HFFc6 (cell line): ENCODE results near the gene IFITM1. TPM values are rescaled to one million over a fixed set of nuclear protein-coding genes. Genes with fewer than 3 reads are reported as not detected.
"Not testable (repeated sequence)": the region's sequence is repeated elsewhere in the genome, so short reads cannot be mapped to it uniquely, and the experiment has no call there.

Source experiments
- DNase-seq: peaks from one replicate; pipeline ENCODE4 v3.0.0-alpha.2; 2018
- H3K27ac Mint-ChIP-seq: 2 replicates; pipeline ENCODE4 v1.8.0; 2020; ENCODE audit warnings: mild to moderate bottlenecking, mixed read lengths
- H3K27me3 Mint-ChIP-seq: 2 replicates; pipeline ENCODE4 v1.8.0; 2021; ENCODE audit warnings: mild to moderate bottlenecking, moderate library complexity, mixed read lengths; ENCODE audit not compliant: insufficient read depth
- H3K36me3 Mint-ChIP-seq: 2 replicates; pipeline ENCODE4 v1.8.0; 2021; ENCODE audit warnings: low read depth, mixed read lengths
- H3K4me1 Mint-ChIP-seq: 2 replicates; pipeline ENCODE4 v1.8.0; 2020; ENCODE audit warnings: low read depth, mixed read lengths
- H3K4me3 Mint-ChIP-seq: 2 replicates; pipeline ENCODE4 v1.8.0; 2020; ENCODE audit warnings: mild to moderate bottlenecking, moderate library complexity, mixed read lengths
- H3K9me3 Mint-ChIP-seq: 2 replicates; pipeline ENCODE4 v1.8.0; 2020; ENCODE audit warnings: mild to moderate bottlenecking, mixed read lengths
- CTCF ChIP-seq: fragments of 200-600 bp; sonication (generic); IDR thresholded peaks from 2 replicates; pipeline ENCODE4 v1.5.0; 2021; ENCODE audit warnings: antibody characterized with exemption, mild to moderate bottlenecking
- total RNA-seq, 6 experiments: library from RNA; stranded (reverse); fragmentation: NEBNext Ultra II Directional; extraction: Animal tissue kit (Norgen Biotek cat#: 25700); gene quantifications; 2 replicates in 1 of 6; 3 replicates in 5 of 6; pipeline ENCODE4 v1.2.3, GENCODE V29; 2021

Gene IFITM1
- total RNA-seq, 6 experiments from 2014 or later = 23.5 to 36.1 (median 30.0) TPM

- no peaks in the 10 kb centered on the region for H3K9me3 Mint-ChIP-seq
- H3K4me3 Mint-ChIP-seq = peak overlapping the region; percentile 59
- peaks cover 4% of the 10 kb centered on the region for H3K27me3 Mint-ChIP-seq
- no peak for DNase-seq
- peaks cover 60% of the 10 kb centered on the region for H3K4me1 Mint-ChIP-seq
- H3K36me3 Mint-ChIP-seq = peaks cover 8% of the 10 kb centered on the region; the same call in 1 of the 2 replicates
- no peak for TF ChIP-seq CTCF
- H3K27ac Mint-ChIP-seq = peak overlapping the region; percentile 89
Measured at GRCh38 chr11:312092-312816, 1.6 kb upstream of the IFITM1 start.

- H3K4me1 Mint-ChIP-seq = peaks cover 58% of the 10 kb centered on the region
- H3K4me3 Mint-ChIP-seq = peak overlapping the region; percentile 91
Measured at GRCh38 chr11:313304-313786, 495 bp upstream of the IFITM1 start.

GRCh38 chr11:314554-314875 is 675 bp downstream of the IFITM1 start:
- DNase-seq, H3K9me3 Mint-ChIP-seq, H3K27me3 Mint-ChIP-seq, H3K36me3 Mint-ChIP-seq: not testable (repeated sequence)
- peaks cover 51% of the 10 kb centered on the region for H3K4me1 Mint-ChIP-seq
- H3K27ac Mint-ChIP-seq = peak overlapping the region; percentile 89
- peak overlapping the region; percentile 91 for H3K4me3 Mint-ChIP-seq

More at GRCh38 chr11:313304-313786, 495 bp upstream of the IFITM1 start:
- no peak for DNase-seq
- Mint-ChIP-seq H3K27me3 (peaks cover 9% of the 10 kb centered on the region), H3K27ac (peak overlapping the region; percentile 89), H3K36me3 (peaks cover 8% of the 10 kb centered on the region; the same call in 1 of the 2 replicates), H3K9me3 (no peaks in the 10 kb centered on the region)
- no peak for TF ChIP-seq CTCF

- Mint-ChIP-seq H3K27ac (0 out of 2 replicates have a peak overlapping the region, but pooled peaks have one; percentile 7), H3K4me3 (peak overlapping the region; percentile 91), H3K27me3 (peaks cover 11% of the 10 kb centered on the region), H3K4me1 (peaks cover 50% of the 10 kb centered on the region), H3K36me3 (peaks cover 5% of the 10 kb centered on the region), H3K9me3 (no peaks in the 10 kb centered on the region)
- TF ChIP-seq CTCF = no peak
- no peak for DNase-seq
Measured at GRCh38 chr11:315051-315481, 1.2 kb downstream of the IFITM1 start.

- H3K9me3 Mint-ChIP-seq = no peaks in the 10 kb centered on the region
- peaks cover 50% of the 10 kb centered on the region for H3K4me1 Mint-ChIP-seq
- H3K27me3 Mint-ChIP-seq = peaks cover 11% of the 10 kb centered on the region
- H3K27ac Mint-ChIP-seq = no peak overlapping the region
- H3K4me3 Mint-ChIP-seq = peak overlapping the region; percentile 91; the same call in 1 of the 2 replicates
- no peak for DNase-seq
- TF ChIP-seq CTCF = no peak
- peaks cover 9% of the 10 kb centered on the region for H3K36me3 Mint-ChIP-seq
Measured at GRCh38 chr11:315516-315994, 1.7 kb downstream of the IFITM1 start.

- Mint-ChIP-seq H3K27ac (peak overlapping the region; percentile 38; the same call in 1 of the 2 replicates), H3K4me1 (peaks cover 50% of the 10 kb centered on the region), H3K36me3 (peaks cover 9% of the 10 kb centered on the region)
Measured at GRCh38 chr11:316031-316701, 2.3 kb downstream of the IFITM1 start.

More at GRCh38 chr11:316031-316701, 2.3 kb downstream of the IFITM1 start:
- H3K27me3 Mint-ChIP-seq = peaks cover 11% of the 10 kb centered on the region
- no peak for TF ChIP-seq CTCF
- DNase-seq = no peak
- H3K4me3 Mint-ChIP-seq = peak overlapping the region; percentile 51; the same call in 1 of the 2 replicates
- H3K9me3 Mint-ChIP-seq = no peaks in the 10 kb centered on the region
